Neural cell (in vitro differentiated cells): ENCODE results near the gene HCAR1.

ENCODE experiments used
- CTCF ChIP-seq: fragments of 450-650 bp; IDR thresholded peaks from 2 replicates; pipeline ENCODE4 v1.5.1; 2014; ENCODE audit warnings: antibody characterized with exemption, mild to moderate bottlenecking, moderate library complexity; ENCODE audit not compliant: poor library complexity, severe bottlenecking
- EP300 ChIP-seq: fragments of 450-650 bp; conservative IDR thresholded peaks from 2 replicates; pipeline ENCODE4 v1.6.1; 2014; ENCODE audit warnings: antibody characterized with exemption, mild to moderate bottlenecking, moderate library complexity; ENCODE audit not compliant: poor library complexity, severe bottlenecking
- EZH2 ChIP-seq: fragments of 200-600, 300-800 bp; shearing (Covaris generic), sonication (generic); IDR thresholded peaks from 2 replicates; pipeline ENCODE4 v1.6.1; 2014; ENCODE audit warnings: antibody characterized with exemption, low read length, borderline replicate concordance, mild to moderate bottlenecking; ENCODE audit not compliant: insufficient read depth, poor library complexity, severe bottlenecking
- POLR2AphosphoS5 ChIP-seq: IDR thresholded peaks from 2 replicates; pipeline ENCODE4 v1.6.1; 2012
- RAD21 ChIP-seq: fragments of 450-650 bp; conservative IDR thresholded peaks from 2 replicates; pipeline ENCODE4 v1.6.1; 2014; ENCODE audit warnings: antibody characterized with exemption, mild to moderate bottlenecking, moderate library complexity
- SMC3 ChIP-seq: fragments of 450-650 bp; conservative IDR thresholded peaks from 2 replicates; pipeline ENCODE4 v1.6.1; 2014; ENCODE audit warnings: antibody characterized with exemption, mild to moderate bottlenecking, moderate library complexity; ENCODE audit not compliant: poor library complexity
- TAF1 ChIP-seq: IDR thresholded peaks from 2 replicates; pipeline ENCODE4 v1.6.1; 2012; ENCODE audit warnings: low read depth
- TF ChIP-seq, protein P1 (sequence below): IDR thresholded peaks from 2 replicates; pipeline ENCODE4 v1.6.1; 2012; ENCODE audit warnings: borderline replicate concordance

DNA sequence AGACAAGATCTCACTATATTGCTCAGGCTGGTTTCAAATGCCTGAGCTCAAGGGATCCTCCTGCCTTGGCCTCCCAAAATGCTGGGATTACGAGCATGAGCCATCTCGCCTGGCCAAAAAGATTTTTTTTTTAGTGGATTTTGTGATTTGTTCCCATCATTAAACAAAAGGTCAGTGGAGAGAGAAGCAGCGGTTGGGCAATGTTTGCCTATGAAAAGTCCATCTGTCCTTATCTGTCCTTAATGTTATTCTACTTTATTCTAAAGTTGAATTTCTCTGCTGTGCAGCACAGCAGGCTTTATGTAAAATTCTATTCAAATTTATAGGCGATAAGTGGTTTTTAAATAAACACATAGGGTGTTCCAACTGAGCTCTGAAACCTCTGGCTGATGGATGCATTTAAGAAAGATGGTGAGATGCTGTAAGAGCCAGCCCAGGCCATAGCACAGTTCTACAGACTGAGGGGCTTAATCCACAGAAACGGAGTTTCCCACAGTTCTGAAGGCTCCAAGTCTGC, 46.3 kb downstream of the HCAR1 start:
- no peak for TF ChIP-seq CTCF
- TF ChIP-seq EZH2, result no peak
- no peak for TF ChIP-seq RAD21
- TF ChIP-seq, protein P1, sequence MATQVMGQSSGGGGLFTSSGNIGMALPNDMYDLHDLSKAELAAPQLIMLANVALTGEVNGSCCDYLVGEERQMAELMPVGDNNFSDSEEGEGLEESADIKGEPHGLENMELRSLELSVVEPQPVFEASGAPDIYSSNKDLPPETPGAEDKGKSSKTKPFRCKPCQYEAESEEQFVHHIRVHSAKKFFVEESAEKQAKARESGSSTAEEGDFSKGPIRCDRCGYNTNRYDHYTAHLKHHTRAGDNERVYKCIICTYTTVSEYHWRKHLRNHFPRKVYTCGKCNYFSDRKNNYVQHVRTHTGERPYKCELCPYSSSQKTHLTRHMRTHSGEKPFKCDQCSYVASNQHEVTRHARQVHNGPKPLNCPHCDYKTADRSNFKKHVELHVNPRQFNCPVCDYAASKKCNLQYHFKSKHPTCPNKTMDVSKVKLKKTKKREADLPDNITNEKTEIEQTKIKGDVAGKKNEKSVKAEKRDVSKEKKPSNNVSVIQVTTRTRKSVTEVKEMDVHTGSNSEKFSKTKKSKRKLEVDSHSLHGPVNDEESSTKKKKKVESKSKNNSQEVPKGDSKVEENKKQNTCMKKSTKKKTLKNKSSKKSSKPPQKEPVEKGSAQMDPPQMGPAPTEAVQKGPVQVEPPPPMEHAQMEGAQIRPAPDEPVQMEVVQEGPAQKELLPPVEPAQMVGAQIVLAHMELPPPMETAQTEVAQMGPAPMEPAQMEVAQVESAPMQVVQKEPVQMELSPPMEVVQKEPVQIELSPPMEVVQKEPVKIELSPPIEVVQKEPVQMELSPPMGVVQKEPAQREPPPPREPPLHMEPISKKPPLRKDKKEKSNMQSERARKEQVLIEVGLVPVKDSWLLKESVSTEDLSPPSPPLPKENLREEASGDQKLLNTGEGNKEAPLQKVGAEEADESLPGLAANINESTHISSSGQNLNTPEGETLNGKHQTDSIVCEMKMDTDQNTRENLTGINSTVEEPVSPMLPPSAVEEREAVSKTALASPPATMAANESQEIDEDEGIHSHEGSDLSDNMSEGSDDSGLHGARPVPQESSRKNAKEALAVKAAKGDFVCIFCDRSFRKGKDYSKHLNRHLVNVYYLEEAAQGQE, result no peak
- no peak for TF ChIP-seq POLR2AphosphoS5
- TF ChIP-seq EP300, result no peak
- no peak for TF ChIP-seq TAF1
- no peak for TF ChIP-seq SMC3
